ENCODE results near the gene KLHL30.

The KLHL30 gene

DNA sequence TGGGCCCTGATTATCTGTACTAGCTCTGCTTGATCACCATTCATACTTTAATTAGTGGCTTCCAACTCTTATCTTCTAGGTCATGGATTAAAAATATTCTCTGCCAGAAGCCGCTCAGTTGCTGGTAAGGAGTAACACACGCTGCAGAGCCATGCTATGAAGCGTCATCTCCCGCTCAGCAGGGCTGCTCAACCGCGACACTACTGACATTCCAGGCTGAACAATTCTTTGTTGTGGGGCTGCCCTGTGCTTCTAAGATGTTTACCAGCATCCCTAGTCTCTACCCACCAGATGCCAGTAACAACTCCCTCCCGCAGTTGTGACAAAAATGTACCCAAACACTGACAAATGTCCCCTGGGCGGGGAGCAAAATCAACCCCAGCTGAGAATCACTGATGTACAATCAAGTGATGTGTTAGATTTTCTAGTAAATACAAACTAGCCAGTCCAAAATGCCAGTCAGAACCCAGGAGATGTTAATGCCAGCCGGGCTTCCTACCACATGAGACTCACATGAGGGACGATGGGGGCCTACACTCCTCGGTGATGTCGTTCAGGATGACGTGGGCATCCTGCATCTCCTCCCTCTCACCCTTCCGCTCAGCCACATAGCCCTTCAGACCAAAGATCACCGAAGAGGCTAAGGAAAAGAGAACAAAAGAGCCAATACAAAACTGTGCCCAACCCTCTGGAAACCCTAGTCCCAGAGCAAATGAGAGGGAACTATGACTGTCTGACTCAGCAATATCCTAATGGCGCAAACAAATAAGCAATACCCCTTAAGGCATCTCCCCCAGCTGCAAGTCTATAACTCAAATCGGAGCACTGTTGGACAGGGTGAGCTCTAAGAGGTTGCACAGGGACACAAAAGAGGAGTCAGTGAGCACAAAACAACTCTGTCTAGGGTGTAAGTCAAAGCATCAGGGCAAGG is 49.4 kb downstream of the KLHL30 start:
- DNase-seq: peak; percentile 54 to 56

DNA sequence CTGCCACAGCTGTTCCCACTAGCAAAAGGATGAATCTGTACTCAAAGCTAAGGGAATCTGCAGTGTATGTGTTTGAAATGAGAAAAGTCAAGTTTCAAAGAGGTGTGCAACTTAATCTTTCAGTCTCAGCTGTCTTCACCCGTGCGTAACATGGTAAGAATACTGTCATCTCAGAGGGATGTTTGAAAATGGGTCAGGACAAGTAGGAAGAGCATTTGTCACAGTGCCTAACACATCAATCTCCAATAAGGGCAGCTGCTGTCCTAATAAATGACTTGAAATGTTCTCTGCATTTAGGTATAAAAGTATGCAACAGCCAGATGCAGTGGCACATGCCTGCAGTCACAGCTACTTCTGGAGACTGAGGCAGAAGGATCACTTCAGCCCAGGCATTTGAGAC is 52.0 kb downstream of the KLHL30 start:
- DNase-seq: no peak
